ENCODE measurements around the gene LBX1. TPM values are rescaled to one million over a fixed set of nuclear protein-coding genes. Genes with fewer than 3 reads are reported as not detected.
A peak's percentile ranks its signal among the peaks of the same experiment; 100 is the strongest.

The LBX1 gene
- total and polyA plus RNA-seq, 7 experiments from 2014 or later, result not detected

- peak overlapping the region; percentile 55 to 87 (median 80) for H3K4me3 Mint-ChIP-seq
- peaks cover 0 to 4% (median 0%) of the 10 kb centered on the region in 5 donors for H3K36me3 Mint-ChIP-seq
- H3K27me3 ChIP-seq (ENCODE audit: control insufficient read depth in 2 of 2, insufficient read depth in 2 of 2, low read length in 2 of 2), result peaks cover 14 to 59% of the 10 kb centered on the region in 2 donors
- peak overlapping the region in 1 of 9 donors; percentile 82 for H3K27ac Mint-ChIP-seq
- intact Hi-C loops (cut with micrococcal nuclease), result loop anchor here (2.0 to 10.0 kb wide), 6 partner anchors 88 to 572 kb away; partner anchors contain the start of genes BTRC (in 1 of the 2) and PAX2 (in 1 of the 2)
- ATAC-seq (no peak), DNase-seq (no peak)
- peak overlapping the region; percentile 27 for H3K4me3 ChIP-seq (ENCODE audit: low read length)
- peaks cover 64 to 78% (median 73%) of the 10 kb centered on the region in 5 donors for H3K27me3 Mint-ChIP-seq
- no peaks in the 10 kb centered on the region for H3K36me3 ChIP-seq (ENCODE audit: control insufficient read depth in 2 of 3, insufficient read depth in 3 of 3, low read length in 3 of 3)
- no peaks in the 10 kb centered on the region for H3K9me3 ChIP-seq (ENCODE audit: control insufficient read depth in 2 of 3, low read length in 3 of 3)
- peaks cover 0 to 3% (median 0%) of the 10 kb centered on the region in 11 donors for H3K9me3 Mint-ChIP-seq
- ChIA-PET CTCF (interaction anchor here (0.6 kb wide), 1 partner anchor 82 kb away, joined by 3 read pairs; no protein-coding TSS in a partner anchor), POLR2A (no interaction called here)
- H3K4me1 ChIP-seq (ENCODE audit: control insufficient read depth in 2 of 2, insufficient read depth in 2 of 2, low read length in 2 of 2), result peaks cover 33 to 61% of the 10 kb centered on the region in 2 donors
- H3K4me1 Mint-ChIP-seq, result peaks cover 31 to 62% (median 40%) of the 10 kb centered on the region in 7 donors
- H3K27ac ChIP-seq (ENCODE audit: low read depth, low read length), result no peak overlapping the region
These were observed 2.5 kb downstream of the LBX1 start for GRCh38 chr10:101226491-101227428.

- intact Hi-C loops (cut with micrococcal nuclease), result loop anchor here (2.0 to 10.0 kb wide), 6 partner anchors 87 to 571 kb away; partner anchors contain the start of genes BTRC (in 1 of the 2) and PAX2 (in 1 of the 2)
- H3K27ac Mint-ChIP-seq, result peak overlapping the region in 1 of 9 donors; percentile 82
- H3K27me3 Mint-ChIP-seq, result peaks cover 64 to 78% (median 73%) of the 10 kb centered on the region in 5 donors
- ATAC-seq, result no peak
- Histone ChIP-seq H3K4me1 (ENCODE audit: control insufficient read depth in 2 of 2, insufficient read depth in 2 of 2, low read length in 2 of 2) (peaks cover 33 to 61% of the 10 kb centered on the region in 2 donors), H3K27me3 (ENCODE audit: control insufficient read depth in 2 of 2, insufficient read depth in 2 of 2, low read length in 2 of 2) (peaks cover 14 to 60% of the 10 kb centered on the region in 2 donors), H3K36me3 (ENCODE audit: control insufficient read depth in 2 of 3, insufficient read depth in 3 of 3, low read length in 3 of 3) (no peaks in the 10 kb centered on the region), H3K27ac (ENCODE audit: low read depth, low read length) (no peak overlapping the region), H3K9me3 (ENCODE audit: control insufficient read depth in 2 of 3, low read length in 3 of 3) (no peaks in the 10 kb centered on the region), H3K4me3 (ENCODE audit: low read length) (peak overlapping the region; percentile 34)
- H3K36me3 Mint-ChIP-seq, result peaks cover 0 to 7% (median 0%) of the 10 kb centered on the region in 5 donors
- H3K4me3 Mint-ChIP-seq, result peak overlapping the region; percentile 25 to 87 (median 80)
- peaks cover 0 to 3% (median 0%) of the 10 kb centered on the region in 11 donors for H3K9me3 Mint-ChIP-seq
- CTCF ChIA-PET, result interaction anchor here (0.6 kb wide), 1 partner anchor 967 kb away, joined by 7 read pairs; no protein-coding TSS in a partner anchor
- DNase-seq, result no peak
- peaks cover 31 to 60% (median 40%) of the 10 kb centered on the region in 7 donors for H3K4me1 Mint-ChIP-seq
- POLR2A ChIA-PET, result no interaction called here
These were observed 3.3 kb downstream of the LBX1 start for GRCh38 chr10:101225846-101226421.

DNA sequence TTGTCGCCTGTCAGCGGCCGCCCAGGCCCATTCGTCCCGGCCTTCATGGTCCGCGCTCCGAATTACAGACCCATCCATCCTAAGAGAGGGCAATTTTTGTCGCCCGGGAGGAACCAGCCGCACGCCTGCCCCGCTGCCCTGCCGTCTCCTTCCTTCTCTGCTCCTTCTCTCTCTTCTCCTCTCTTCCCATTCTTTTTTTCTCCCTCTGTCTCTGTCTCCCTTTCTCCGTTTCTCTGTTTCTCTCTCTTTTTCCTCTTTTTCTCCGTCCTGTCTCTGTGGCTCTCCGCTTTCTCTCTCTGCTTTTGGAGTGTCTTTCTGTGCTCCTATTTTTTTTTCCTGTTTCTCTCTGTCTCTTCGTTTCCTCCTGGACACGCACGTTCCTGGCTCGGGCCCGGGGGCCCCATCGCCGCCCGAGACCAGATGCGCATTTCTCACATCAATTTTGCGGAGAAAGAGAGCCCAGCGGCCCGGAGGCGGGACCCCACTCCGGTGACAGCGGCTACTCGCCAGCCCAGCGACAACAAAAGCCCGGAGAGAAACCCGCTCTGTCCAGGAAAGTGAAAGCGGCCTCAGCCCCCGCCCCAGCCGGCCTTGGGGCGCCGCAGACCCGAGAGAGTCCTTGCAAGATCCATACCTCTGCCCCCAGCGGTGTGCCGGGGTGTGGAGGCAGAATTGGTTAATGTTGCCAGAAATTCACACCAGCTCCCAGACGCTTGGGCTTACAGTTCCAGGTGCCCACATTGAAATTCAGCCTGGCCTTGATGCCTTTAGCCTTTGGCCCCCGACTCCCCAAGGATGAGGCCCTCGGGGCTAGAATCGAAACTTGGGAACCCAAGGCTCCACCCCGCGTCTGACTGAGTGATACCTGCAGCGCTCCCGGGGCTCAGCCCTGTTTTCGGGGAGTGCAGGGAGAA, 4.1 kb downstream of the LBX1 start:
- CTCF ChIA-PET, result interaction anchor here (0.6 kb wide), 1 partner anchor 966 kb away, joined by 7 read pairs; no protein-coding TSS in a partner anchor
- peaks cover 31 to 52% (median 40%) of the 10 kb centered on the region in 7 donors for H3K4me1 Mint-ChIP-seq
- no peak for ATAC-seq

DNA sequence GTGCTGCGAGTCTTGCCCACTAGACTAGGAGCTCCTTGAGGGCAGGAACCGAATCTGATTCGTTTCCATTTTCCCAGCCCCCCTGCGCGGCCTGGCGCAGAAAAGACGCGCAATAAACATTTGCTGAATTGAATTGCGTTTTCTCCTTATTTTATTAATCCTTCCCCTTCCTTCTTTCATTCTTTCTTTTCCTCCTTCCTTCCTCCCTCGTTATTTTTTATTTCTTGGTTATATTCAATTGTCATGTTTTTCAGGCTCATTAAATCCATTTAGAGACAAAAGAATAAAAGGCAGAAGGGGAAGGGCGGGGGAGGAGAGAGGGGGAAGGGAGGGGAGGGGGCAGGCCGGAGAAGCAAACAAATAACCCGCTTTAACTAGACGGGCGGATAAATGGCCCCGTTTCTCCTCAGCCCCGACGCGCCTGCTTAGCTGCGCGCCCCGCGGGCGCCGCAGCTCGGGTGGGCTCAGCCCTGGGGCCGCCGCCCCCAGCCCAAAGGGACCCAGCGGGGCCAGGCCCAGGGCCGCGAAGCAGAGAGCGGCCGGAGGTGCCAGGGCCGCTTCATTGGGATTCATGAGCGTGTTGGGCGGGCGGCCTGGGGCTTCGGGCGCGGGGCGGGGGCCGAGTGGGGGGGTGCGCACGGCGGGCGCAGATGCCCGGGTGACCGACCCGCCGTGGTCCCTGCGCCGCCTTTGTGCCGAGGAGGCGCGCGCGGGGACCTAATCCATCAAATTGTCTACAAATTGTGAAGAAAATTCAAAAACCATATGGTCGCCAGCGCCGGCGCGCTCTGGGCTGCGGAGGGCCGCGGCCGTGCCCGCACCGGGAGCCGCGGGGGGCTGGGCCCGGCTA, 5.0 kb downstream of the LBX1 start:
- peak overlapping the region in 7 of 10 donors; percentile 24 to 80 (median 34) for H3K4me3 Mint-ChIP-seq
- DNase-seq, result no peak
- intact Hi-C loops (cut with micrococcal nuclease), result loop anchor here in 1 of 2 donors (5.0 to 10.0 kb wide), 3 partner anchors 399 to 1687 kb away; no protein-coding TSS in a partner anchor
- peaks cover 0 to 3% (median 0%) of the 10 kb centered on the region in 11 donors for H3K9me3 Mint-ChIP-seq
- POLR2A ChIA-PET, result no interaction called here
- H3K9me3 ChIP-seq (ENCODE audit: control insufficient read depth in 2 of 3, low read length in 3 of 3), result no peaks in the 10 kb centered on the region
- no peak overlapping the region for H3K4me3 ChIP-seq (ENCODE audit: low read length)
- no peak for ATAC-seq
- CTCF ChIA-PET, result no interaction called here
- H3K27me3 ChIP-seq (ENCODE audit: control insufficient read depth in 2 of 2, insufficient read depth in 2 of 2, low read length in 2 of 2), result peaks cover 14 to 56% of the 10 kb centered on the region in 2 donors
- peaks cover 31 to 50% (median 39%) of the 10 kb centered on the region in 7 donors for H3K4me1 Mint-ChIP-seq
- peaks cover 71 to 84% (median 79%) of the 10 kb centered on the region in 5 donors for H3K27me3 Mint-ChIP-seq
- H3K36me3 Mint-ChIP-seq, result peaks cover 0 to 7% (median 0%) of the 10 kb centered on the region in 5 donors
- peak overlapping the region in 2 of 9 donors; percentile 54 to 80 for H3K27ac Mint-ChIP-seq
- no peak overlapping the region for H3K27ac ChIP-seq (ENCODE audit: low read depth, low read length)
- H3K4me1 ChIP-seq (ENCODE audit: control insufficient read depth in 2 of 2, insufficient read depth in 2 of 2, low read length in 2 of 2), result peaks cover 32 to 56% of the 10 kb centered on the region in 2 donors
- H3K36me3 ChIP-seq (ENCODE audit: control insufficient read depth in 2 of 3, insufficient read depth in 3 of 3, low read length in 3 of 3), result no peaks in the 10 kb centered on the region

More for the DNA sequence above, 4.1 kb downstream of the LBX1 start:
- Mint-ChIP-seq H3K9me3 (peaks cover 0 to 3% (median 0%) of the 10 kb centered on the region in 11 donors), H3K27ac (peak overlapping the region in 2 of 9 donors; percentile 71 to 80), H3K4me3 (peak overlapping the region; percentile 21 to 87 (median 77)), H3K36me3 (peaks cover 0 to 7% (median 0%) of the 10 kb centered on the region in 5 donors), H3K27me3 (peaks cover 64 to 79% (median 73%) of the 10 kb centered on the region in 5 donors)
- no peak for DNase-seq
- peak overlapping the region; percentile 34 for H3K4me3 ChIP-seq (ENCODE audit: low read length)
- H3K9me3 ChIP-seq (ENCODE audit: control insufficient read depth in 2 of 3, low read length in 3 of 3), result no peaks in the 10 kb centered on the region
- no peaks in the 10 kb centered on the region for H3K36me3 ChIP-seq (ENCODE audit: control insufficient read depth in 2 of 3, insufficient read depth in 3 of 3, low read length in 3 of 3)
- H3K27me3 ChIP-seq (ENCODE audit: control insufficient read depth in 2 of 2, insufficient read depth in 2 of 2, low read length in 2 of 2), result peaks cover 14 to 56% of the 10 kb centered on the region in 2 donors
- peaks cover 33 to 61% of the 10 kb centered on the region in 2 donors for H3K4me1 ChIP-seq (ENCODE audit: control insufficient read depth in 2 of 2, insufficient read depth in 2 of 2, low read length in 2 of 2)
- no peak overlapping the region for H3K27ac ChIP-seq (ENCODE audit: low read depth, low read length)
- POLR2A ChIA-PET, result no interaction called here
- intact Hi-C loops (cut with micrococcal nuclease), result loop anchor here (5.0 to 10.0 kb wide), 6 partner anchors 127 to 1688 kb away; partner anchors contain the start of genes BTRC (in 1 of the 2) and PAX2 (in 1 of the 2)

- no peak for DNase-seq
- Histone ChIP-seq H3K36me3 (ENCODE audit: control insufficient read depth in 2 of 3, insufficient read depth in 3 of 3, low read length in 3 of 3) (no peaks in the 10 kb centered on the region), H3K9me3 (ENCODE audit: control insufficient read depth in 2 of 3, low read length in 3 of 3) (no peaks in the 10 kb centered on the region), H3K4me1 (ENCODE audit: control insufficient read depth in 2 of 2, insufficient read depth in 2 of 2, low read length in 2 of 2) (peaks cover 29 to 53% of the 10 kb centered on the region in 2 donors), H3K27ac (ENCODE audit: low read depth, low read length) (no peak overlapping the region), H3K4me3 (ENCODE audit: low read length) (peak overlapping the region; percentile 23), H3K27me3 (ENCODE audit: control insufficient read depth in 2 of 2, insufficient read depth in 2 of 2, low read length in 2 of 2) (peaks cover 14 to 54% of the 10 kb centered on the region in 2 donors)
- intact Hi-C loops (cut with micrococcal nuclease), result loop anchor here in 1 of 2 donors (5.0 to 10.0 kb wide), 3 partner anchors 399 to 1686 kb away; no protein-coding TSS in a partner anchor
- no peak for ATAC-seq
- CTCF ChIA-PET, result interaction anchor here (0.7 to 0.9 kb wide), 2 partner anchors 12 to 58 kb away, joined by 3 to 4 read pairs; no protein-coding TSS in a partner anchor
- peak overlapping the region in 1 of 9 donors; percentile 54 for H3K27ac Mint-ChIP-seq
- peaks cover 0 to 7% (median 0%) of the 10 kb centered on the region in 5 donors for H3K36me3 Mint-ChIP-seq
- POLR2A ChIA-PET, result no interaction called here
- peak overlapping the region in 9 of 10 donors; percentile 14 to 64 (median 59) for H3K4me3 Mint-ChIP-seq
- peaks cover 30 to 50% (median 38%) of the 10 kb centered on the region in 7 donors for H3K4me1 Mint-ChIP-seq
- peaks cover 0 to 2% (median 0%) of the 10 kb centered on the region in 11 donors for H3K9me3 Mint-ChIP-seq
- H3K27me3 Mint-ChIP-seq, result peaks cover 75 to 89% (median 83%) of the 10 kb centered on the region in 5 donors
These were observed 5.8 kb downstream of the LBX1 start for GRCh38 chr10:101223274-101224059.

All from naive thymus-derived CD4-positive, alpha-beta T cell (primary cell).